ENCODE measurements around the gene RNF144B.

RNF144B gene

DNA sequence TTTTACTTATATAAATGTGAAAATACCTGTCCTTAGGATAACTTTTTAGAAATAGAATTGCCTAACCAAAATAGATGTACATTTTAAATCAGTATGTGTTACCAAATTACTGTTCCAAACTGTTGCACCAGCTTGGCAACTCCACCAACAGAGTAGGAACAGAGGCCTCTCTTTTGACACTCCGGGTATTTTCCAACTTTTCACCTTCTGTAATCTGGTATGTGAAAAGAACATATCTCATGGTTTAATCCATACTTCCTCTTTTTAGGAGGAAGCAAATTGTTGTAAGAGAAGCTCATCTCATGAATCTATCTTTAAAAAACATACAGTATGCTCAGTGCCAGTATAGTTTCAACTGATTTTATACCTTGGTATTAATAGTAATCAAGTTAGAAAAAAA is 24.9 kb downstream of the RNF144B start:
- no peak for DNase-seq

- DNase-seq = no peak
Measured at GRCh38 chr6:18412644-18413043, 25.5 kb downstream of the RNF144B start.

GRCh38 chr6:18413381-18413780 is 26.2 kb downstream of the RNF144B start:
- no peak for DNase-seq

- DNase-seq = no peak
Measured at GRCh38 chr6:18414116-18414515, 27.0 kb downstream of the RNF144B start.

DNA sequence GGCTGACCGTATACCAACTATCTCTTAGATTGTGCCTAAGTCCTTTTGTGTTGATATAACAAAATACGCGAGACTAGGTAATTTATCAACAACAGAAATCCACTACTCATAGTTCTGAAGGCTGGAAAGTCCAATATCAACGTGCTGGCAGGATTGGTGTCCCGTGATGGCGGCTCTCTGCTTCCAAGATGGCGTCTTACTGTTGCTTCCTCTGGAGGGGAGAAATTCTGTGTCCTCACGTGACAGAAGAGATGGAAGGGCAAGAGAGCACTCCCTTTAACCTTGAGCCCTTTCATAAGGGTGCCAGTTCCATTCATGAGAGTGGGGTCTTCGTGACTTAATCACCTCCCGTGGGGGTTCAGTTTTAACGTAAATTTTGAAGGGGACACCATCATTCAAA is 28.1 kb downstream of the RNF144B start:
- no peak for DNase-seq

DNA sequence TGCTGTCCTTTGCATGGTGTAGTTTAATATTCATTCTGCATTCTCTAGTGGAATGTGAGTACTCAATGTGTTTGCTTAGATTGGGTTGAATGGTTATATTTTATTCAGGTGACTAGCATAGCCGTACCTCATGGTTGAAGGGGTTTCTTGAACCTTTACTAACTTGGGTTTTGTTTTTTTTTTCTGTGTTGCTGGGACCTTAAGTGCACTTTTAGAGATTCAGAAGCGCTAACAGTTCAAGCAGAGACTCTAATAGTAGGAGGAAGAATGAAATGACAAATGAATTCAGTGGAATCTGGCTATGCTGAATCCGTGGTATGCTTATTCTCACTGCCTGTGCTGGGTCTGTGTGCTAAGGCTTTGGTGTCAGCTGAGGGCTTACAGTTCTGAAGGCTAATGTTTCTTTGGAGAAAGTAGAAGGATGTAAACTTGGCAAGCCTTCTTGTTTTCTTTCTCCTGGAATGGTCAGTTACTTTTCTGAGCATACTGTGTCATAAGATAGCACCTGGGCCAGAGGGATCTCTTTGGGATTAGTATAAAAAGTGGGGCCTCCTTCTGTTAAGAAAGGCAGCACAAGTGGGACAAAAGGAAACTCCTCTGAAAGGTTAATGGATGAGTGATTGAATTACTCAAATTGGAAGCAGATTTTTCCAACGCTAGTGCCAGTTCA is 28.7 kb downstream of the RNF144B start:
- DNase-seq = no peak

DNA sequence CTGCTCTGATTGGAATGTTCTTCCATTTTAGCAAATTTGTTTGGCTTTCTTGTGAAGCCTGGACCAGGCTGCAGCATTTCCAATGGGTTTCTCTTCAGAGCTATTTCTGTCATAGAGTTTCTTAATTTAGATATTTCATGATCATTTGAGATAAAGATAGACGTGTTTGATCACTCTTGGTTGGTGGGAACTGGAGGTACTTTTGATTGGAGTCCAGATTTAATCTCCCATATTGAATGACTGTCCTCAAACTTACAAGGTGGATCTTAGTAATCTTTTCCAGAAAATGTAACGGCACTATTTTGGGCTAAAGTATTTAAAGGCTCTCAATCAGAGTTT is 29.2 kb downstream of the RNF144B start:
- no peak for DNase-seq

DNA sequence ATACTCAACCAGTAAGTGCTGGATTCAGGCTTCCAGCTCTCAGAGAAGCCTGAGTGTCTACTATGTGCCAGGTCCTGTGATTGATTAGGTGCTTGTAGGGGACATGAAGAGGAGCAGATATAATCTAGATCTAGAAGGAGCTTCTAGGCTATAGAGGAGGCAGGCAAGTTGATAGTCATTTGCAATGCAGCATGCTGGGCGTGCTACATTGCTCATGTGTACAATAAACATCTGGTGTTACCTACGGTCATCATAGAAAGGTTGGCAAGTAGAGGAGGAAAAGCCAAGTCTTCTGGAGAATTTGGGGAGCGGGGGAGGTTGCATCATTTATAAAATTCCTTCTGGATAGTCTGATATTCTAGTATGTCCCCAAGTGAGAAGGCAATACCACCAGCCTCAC is 33.2 kb downstream of the RNF144B start:
- DNase-seq = no peak

GRCh38 chr6:18422136-18422535 is 35.0 kb downstream of the RNF144B start:
- DNase-seq = no peak

GRCh38 chr6:18423426-18423825 is 36.3 kb downstream of the RNF144B start:
- no peak for DNase-seq

- no peak for DNase-seq
Measured at GRCh38 chr6:18424201-18424600, 37.1 kb downstream of the RNF144B start.

DNA sequence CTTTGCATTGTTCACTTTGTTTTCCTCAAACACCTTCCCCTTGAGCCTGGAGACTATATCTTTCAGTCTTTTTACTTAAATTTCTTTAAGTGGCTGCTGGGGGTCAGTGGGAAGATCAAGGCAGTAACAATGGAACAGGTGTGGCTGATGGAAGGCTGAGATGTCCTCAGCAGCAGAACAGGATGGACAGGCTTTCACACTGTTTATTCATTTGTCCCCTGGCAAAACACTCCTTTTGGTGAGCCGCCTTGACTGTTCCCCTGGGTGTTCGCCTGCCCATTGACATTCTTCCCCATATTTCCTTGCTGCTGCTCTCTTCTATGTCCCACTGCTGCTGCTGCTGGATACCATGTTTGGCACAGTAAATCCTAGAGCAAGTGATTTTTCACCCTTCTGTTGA is 38.1 kb downstream of the RNF144B start:
- DNase-seq = no peak

GRCh38 chr6:18427296-18427695 is 40.1 kb downstream of the RNF144B start:
- no peak for DNase-seq

GRCh38 chr6:18429655-18430297 is 42.6 kb downstream of the RNF144B start:
- no peak for DNase-seq

GRCh38 chr6:18431581-18431980 is 44.4 kb downstream of the RNF144B start:
- DNase-seq = no peak

GRCh38 chr6:18432180-18432579 is 45.0 kb downstream of the RNF144B start:
- no peak for DNase-seq

- no peak for DNase-seq
Measured at GRCh38 chr6:18432619-18433018, 45.5 kb downstream of the RNF144B start.

DNA sequence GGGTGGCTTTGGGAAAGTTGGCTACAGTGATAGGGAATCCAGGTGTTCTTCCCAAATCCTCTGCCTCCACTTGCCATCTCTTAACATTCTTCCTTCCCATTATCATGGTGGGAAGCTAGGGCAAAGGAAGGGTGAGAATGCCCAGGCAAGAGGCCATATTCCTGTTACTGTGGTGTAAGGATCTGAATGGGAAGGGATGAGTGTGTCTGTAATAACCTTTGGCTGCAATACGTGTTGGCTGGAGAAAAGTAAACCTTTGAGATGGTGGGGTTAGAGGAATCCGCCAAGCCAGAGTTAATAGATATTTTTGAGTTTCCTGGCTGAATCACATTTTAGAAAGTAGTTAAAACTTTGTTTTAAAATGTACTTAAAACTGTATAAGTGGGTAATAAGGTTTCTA is 45.9 kb downstream of the RNF144B start:
- DNase-seq = no peak

DNA sequence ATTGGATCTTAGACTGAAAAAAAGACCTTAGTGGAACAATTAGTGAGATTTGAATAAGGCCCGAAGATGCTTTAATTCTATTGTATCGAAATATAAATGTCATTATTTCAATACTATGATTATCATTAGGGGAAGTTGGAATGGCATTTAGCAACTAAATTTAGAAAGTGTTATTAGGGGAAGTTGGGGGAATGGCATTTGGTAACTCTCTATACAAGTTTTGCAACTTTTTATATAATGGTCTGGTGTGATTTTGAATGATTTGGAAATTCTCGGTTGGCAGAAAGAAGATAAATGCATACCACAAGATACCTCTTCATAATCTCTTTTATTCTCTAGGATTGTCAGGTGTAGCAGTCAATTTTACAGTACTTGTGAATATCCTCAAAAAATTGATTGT is 49.2 kb downstream of the RNF144B start:
- DNase-seq = no peak

DNA sequence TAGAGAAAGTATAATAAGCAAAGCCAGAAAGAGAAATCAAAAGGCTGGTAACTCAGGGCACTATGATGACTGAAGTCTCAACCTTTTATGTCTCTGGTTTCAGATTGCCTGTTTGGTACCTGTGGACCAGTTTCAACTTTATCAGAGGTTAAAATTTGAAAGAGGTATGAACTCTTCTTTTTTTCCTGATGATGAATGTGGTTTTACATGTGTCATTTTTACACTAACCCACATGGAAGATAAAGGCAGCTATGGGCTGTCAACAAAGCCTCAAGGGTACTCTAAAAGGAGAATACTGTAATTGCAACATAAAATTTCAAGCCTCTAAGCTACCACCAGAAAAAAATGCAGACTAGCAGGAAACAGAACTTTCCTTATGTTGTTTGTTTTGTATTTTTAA is 52.4 kb downstream of the RNF144B start:
- DNase-seq = no peak

- no peak for DNase-seq
Measured at GRCh38 chr6:18441251-18441979, 54.3 kb downstream of the RNF144B start.

GRCh38 chr6:18444111-18444510 is 57.0 kb downstream of the RNF144B start:
- no peak for DNase-seq

DNA sequence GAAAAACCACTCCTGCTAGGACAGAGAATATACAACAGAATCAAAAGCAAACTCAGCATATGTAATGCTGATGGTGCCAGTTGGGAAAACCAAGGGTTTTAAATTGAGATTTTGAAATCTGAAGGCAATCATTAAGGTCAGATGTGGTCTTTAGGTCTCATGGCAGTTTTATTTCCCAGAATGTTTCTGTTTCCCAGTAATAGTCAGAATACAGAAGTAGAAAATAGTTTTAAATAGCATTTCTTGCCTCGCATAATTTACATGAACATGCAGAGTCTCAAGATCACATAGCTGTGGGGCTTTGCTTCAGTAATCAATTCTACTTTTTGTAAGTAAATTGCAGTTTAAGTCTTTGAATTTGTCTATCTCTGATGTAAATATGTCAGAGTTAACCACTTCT is 58.1 kb downstream of the RNF144B start:
- DNase-seq = no peak

DNA sequence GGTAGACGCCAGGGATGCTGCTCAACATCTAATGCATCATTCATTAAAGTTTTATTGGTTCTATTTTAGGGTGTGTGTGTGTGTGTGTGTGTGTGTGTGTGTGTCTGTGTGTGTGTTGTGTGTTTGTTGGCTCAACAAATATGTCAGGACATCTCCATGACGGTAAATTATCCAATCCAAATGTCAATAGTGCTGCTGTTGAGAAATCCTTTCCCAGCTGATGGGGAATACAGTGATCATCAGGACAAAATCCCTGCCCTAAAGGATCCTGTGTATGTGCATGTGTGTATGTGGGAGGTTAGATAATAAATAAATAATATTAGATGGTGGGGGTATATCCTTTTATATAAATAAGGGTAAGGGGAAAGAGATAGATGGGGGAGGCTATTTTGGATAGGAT is 59.6 kb downstream of the RNF144B start:
- DNase-seq = no peak

DNA sequence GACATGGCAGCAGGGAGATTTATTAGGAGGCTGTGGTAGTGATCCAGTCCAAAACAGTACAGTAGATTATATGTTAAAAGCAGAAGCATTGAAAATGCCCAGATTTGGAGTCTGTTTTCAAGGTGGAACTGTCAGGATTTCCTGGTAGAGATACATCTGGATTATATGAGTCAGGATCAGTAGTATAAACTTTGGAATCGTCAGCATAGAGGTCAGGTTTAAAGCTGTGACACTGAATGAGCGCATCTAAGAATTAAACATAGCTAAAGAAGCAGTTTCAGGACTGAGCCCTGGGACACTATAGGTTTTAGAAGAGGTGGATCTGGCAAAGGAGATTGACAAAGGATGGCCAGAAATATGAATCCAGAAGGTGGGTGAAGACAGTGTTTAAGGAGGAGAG is 60.4 kb downstream of the RNF144B start:
- DNase-seq = no peak
